ENCODE results near the gene BCDIN3D.

GRCh38 chr12:49823350-49823749, 19.6 kb downstream of the BCDIN3D start:
- TF ChIP-seq CTCF (IDR thresholded peaks at IDR 0.05; ENCODE audit: low read depth, low read length, poor library complexity, severe bottlenecking): no peak
- no peak for TF ChIP-seq EZH2phosphoT487 (IDR thresholded peaks at IDR 0.05; ENCODE audit: borderline replicate concordance, low read length)

Data from DOHH2 (cell line).